ENCODE measurements around the gene NRG2. TPM values are rescaled to one million over a fixed set of nuclear protein-coding genes. Genes with fewer than 3 reads are reported as not detected.

The NRG2 gene
- total RNA-seq, 2 experiments from 2014 or later: 0.42 TPM; not detected in 1

DNA sequence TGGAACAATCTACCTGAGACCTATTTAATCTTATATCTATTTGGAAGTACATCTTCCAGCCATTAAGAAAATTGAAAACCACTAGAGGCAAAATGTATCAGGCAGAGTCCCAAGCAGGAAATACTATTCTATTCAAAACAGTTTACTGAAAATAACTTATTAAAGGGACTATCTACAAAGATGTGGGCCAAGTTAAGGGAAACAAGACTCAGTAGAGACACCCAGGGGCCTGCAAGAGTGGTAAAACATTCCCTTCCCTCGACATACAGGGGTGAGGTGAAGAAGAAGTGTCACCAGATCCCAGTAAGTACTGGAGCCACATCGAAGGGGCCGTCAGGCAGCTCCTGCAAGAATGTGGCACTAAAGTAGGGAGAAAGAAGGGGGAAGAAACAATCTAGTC is 12.1 kb upstream of the NRG2 start:
- H3K9me3 Mint-ChIP-seq (ENCODE audit: low read depth): no peaks in the 10 kb centered on the region
- peaks cover 11% of the 10 kb centered on the region for H3K27me3 Mint-ChIP-seq
- H3K4me3 Mint-ChIP-seq: no peak overlapping the region
- H3K36me3 Mint-ChIP-seq: no peaks in the 10 kb centered on the region
- H3K4me1 Mint-ChIP-seq: no peaks in the 10 kb centered on the region
- ATAC-seq: no peak
- H3K27ac Mint-ChIP-seq: no peak overlapping the region
- CTCF ChIA-PET: interaction anchor here (0.8 to 1.7 kb wide), 3 partner anchors 9 to 26 kb away, joined by 3 to 5 read pairs (median 3); no protein-coding TSS in a partner anchor
- DNase-seq: no peak

DNA sequence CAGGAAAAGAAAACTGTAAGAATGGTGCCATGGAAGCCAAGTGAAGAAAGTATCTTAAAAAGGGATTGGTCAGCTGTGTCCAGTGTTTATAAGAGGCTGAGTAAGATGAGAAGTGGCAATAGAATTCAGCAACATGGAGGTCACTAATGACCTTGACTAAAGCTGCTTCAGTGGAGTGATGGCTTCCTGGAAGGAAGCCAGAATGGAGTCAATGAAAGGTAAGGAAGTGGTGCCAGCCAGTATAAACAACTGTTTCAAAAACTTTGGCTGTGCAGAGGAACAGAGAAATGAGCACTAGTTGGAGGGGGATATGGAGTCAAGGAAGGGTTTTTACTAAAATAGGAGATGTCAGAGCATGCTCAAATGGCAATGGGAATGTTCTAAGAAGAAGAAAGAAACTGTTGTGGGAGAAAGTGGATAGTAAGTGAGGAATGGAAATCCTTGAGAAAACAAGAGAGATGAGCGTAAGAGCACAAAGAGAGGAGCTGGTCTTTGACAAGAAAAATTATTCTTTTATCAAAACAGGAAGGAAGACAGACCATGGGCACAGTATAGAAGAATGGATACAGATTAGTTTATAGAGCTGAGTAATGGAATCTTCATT is 11.1 kb upstream of the NRG2 start:
- Mint-ChIP-seq H3K9me3 (ENCODE audit: low read depth) (no peaks in the 10 kb centered on the region), H3K4me3 (no peak overlapping the region), H3K27ac (no peak overlapping the region), H3K36me3 (no peaks in the 10 kb centered on the region), H3K4me1 (no peaks in the 10 kb centered on the region), H3K27me3 (peaks cover 13% of the 10 kb centered on the region)
- CTCF ChIA-PET: interaction anchor here (0.8 to 1.6 kb wide), 2 partner anchors 19 to 27 kb away, joined by 3 read pairs; no protein-coding TSS in a partner anchor
- no peak for DNase-seq
- ATAC-seq: no peak

GRCh38 chr5:140051950-140052349 is 8.9 kb upstream of the NRG2 start:
- peaks cover 22% of the 10 kb centered on the region for H3K27me3 Mint-ChIP-seq
- ATAC-seq: no peak
- no peak overlapping the region for H3K4me3 Mint-ChIP-seq
- CTCF ChIA-PET: no interaction called here
- H3K27ac Mint-ChIP-seq: no peak overlapping the region
- DNase-seq: no peak
- no peaks in the 10 kb centered on the region for H3K36me3 Mint-ChIP-seq
- H3K9me3 Mint-ChIP-seq (ENCODE audit: low read depth): no peaks in the 10 kb centered on the region
- no peaks in the 10 kb centered on the region for H3K4me1 Mint-ChIP-seq

GRCh38 chr5:140049713-140050112 is 6.6 kb upstream of the NRG2 start:
- DNase-seq (no peak), ATAC-seq (no peak)
- no peak overlapping the region for H3K4me3 Mint-ChIP-seq
- H3K27me3 Mint-ChIP-seq: peaks cover 31% of the 10 kb centered on the region
- H3K27ac Mint-ChIP-seq: no peak overlapping the region
- no peaks in the 10 kb centered on the region for H3K4me1 Mint-ChIP-seq
- no peaks in the 10 kb centered on the region for H3K36me3 Mint-ChIP-seq
- CTCF ChIA-PET: no interaction called here
- no peaks in the 10 kb centered on the region for H3K9me3 Mint-ChIP-seq (ENCODE audit: low read depth)

- Mint-ChIP-seq H3K4me3 (no peak overlapping the region), H3K4me1 (no peaks in the 10 kb centered on the region), H3K36me3 (peaks cover 2% of the 10 kb centered on the region), H3K27ac (no peak overlapping the region), H3K9me3 (ENCODE audit: low read depth) (no peaks in the 10 kb centered on the region), H3K27me3 (peaks cover 36% of the 10 kb centered on the region)
- ATAC-seq: no peak
- CTCF ChIA-PET: interaction anchor here (1.0 kb wide), 1 partner anchor 11 kb away, joined by 3 read pairs; no protein-coding TSS in a partner anchor
- no peak for DNase-seq
These were observed 6.1 kb upstream of the NRG2 start for GRCh38 chr5:140049205-140049604.

DNA sequence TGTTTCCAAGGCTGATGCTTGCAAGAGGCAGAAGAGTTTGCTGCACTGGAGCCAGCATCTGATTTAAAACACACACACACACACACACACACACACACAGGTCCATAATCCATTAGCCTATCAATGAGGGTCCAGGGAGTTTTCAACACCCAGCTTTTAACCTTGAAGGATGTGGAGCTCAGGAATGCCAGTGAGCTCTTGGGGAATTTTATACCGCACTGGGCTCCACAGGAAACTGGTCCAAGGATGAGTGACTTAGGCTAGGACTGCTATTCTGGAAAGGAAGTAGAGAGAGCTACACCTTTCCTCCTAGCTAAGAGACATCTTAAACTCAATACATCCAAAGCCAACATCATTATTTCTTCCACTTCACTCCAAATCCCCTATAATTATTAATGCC is 942 bp upstream of the NRG2 start:
- H3K27me3 Mint-ChIP-seq: peaks cover 67% of the 10 kb centered on the region
- CTCF ChIA-PET: interaction anchor here (0.9 to 1.6 kb wide), 7 partner anchors 9 to 102 kb away, joined by 3 to 5 read pairs (median 4); no protein-coding TSS in a partner anchor
- H3K36me3 Mint-ChIP-seq: peaks cover 2% of the 10 kb centered on the region
- H3K4me3 Mint-ChIP-seq: no peak overlapping the region
- DNase-seq: no peak
- no peak for ATAC-seq
- peaks cover 20% of the 10 kb centered on the region for H3K4me1 Mint-ChIP-seq
- no peaks in the 10 kb centered on the region for H3K9me3 Mint-ChIP-seq (ENCODE audit: low read depth)
- no peak overlapping the region for H3K27ac Mint-ChIP-seq

DNA sequence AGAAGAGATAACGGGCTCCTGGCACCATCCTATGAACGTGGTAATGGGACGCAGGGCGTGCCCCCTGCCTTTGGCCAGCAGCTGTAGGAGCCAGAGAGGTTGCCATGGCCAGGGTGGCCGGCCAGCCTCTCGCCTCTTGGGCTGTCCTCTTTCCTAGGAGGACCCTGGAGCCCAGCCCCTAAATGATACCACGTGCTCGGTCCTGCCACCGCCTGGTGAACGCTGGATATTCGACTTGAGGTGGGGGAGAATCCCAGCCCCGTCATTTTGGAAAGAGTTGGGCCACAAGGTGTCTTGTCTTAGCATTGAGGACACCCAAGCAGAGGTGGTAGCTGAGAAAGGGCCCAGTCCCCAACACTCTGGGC is 391 bp upstream of the NRG2 start:
- Mint-ChIP-seq H3K36me3 (peaks cover 2% of the 10 kb centered on the region), H3K4me1 (peaks cover 21% of the 10 kb centered on the region), H3K27me3 (peaks cover 63% of the 10 kb centered on the region), H3K9me3 (ENCODE audit: low read depth) (no peaks in the 10 kb centered on the region), H3K27ac (no peak overlapping the region), H3K4me3 (peak overlapping the region; percentile 67)
- CTCF ChIA-PET: interaction anchor here (0.8 to 1.6 kb wide), 10 partner anchors 9 to 277 kb away, joined by 3 to 5 read pairs (median 4); no protein-coding TSS in a partner anchor
- ATAC-seq (no peak), DNase-seq (no peak)

- no peaks in the 10 kb centered on the region for H3K9me3 Mint-ChIP-seq (ENCODE audit: low read depth)
- CTCF ChIA-PET: interaction anchor here (1.4 to 1.6 kb wide), 2 partner anchors 68 to 102 kb away, joined by 4 read pairs; no protein-coding TSS in a partner anchor
- H3K27me3 Mint-ChIP-seq: peaks cover 68% of the 10 kb centered on the region
- peaks cover 2% of the 10 kb centered on the region for H3K36me3 Mint-ChIP-seq
- H3K4me1 Mint-ChIP-seq: peaks cover 24% of the 10 kb centered on the region
- DNase-seq (no peak), ATAC-seq (no peak)
- H3K27ac Mint-ChIP-seq: no peak overlapping the region
- H3K4me3 Mint-ChIP-seq: no peak overlapping the region
These were observed 781 bp downstream of the NRG2 start for GRCh38 chr5:140042393-140042642.

DNA sequence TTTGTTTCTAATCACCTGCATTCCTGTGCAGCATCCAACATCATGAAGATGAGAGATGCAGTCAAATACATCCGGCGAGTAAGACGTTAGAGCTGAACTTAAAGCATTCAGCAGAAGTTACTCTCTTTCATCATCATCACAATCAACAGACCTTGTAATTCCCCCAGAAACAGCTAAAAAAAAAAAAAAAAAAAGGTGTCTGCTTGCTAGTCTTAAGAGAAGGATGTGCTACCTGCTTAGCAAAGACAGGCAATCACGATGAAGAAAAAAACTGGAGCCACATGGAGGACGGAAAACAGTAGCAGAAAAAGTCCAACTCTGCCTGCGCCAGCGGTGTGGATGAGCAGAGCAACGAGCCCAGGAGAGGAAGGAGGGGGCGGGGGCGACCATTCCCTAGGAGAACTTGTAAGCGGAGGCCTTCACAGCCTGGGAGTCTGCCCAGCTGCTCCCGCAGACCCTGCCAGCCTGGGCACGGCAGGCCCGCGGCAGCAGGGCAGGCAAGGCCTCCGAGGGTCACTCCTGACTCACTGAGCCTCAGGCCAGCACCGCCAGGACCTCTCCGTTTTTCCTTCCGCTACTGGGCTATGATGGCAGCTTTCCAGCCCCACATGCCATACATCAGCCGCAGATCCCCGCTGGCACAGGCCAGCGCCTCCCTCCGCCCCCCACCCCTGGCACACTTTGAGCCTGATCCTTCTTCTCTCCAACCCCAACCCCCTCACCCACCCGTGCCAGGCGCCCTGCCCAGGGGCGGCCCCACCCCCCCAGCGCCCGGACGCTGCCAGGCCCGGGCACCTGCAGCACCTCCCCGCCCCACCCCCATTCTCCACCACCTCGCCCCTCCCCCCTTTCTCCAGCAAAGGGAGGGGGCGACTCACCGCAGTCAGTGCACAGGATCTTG is 1.4 kb downstream of the NRG2 start:
- DNase-seq (no peak), ATAC-seq (no peak)
- CTCF ChIA-PET: interaction anchor here (1.1 to 1.6 kb wide), 3 partner anchors 73 to 104 kb away, joined by 3 to 7 read pairs (median 4); no protein-coding TSS in a partner anchor
- Mint-ChIP-seq H3K27me3 (peaks cover 71% of the 10 kb centered on the region), H3K36me3 (peaks cover 2% of the 10 kb centered on the region), H3K27ac (no peak overlapping the region), H3K4me3 (peak overlapping the region; percentile 39), H3K4me1 (peaks cover 24% of the 10 kb centered on the region), H3K9me3 (ENCODE audit: low read depth) (no peaks in the 10 kb centered on the region)

DNA sequence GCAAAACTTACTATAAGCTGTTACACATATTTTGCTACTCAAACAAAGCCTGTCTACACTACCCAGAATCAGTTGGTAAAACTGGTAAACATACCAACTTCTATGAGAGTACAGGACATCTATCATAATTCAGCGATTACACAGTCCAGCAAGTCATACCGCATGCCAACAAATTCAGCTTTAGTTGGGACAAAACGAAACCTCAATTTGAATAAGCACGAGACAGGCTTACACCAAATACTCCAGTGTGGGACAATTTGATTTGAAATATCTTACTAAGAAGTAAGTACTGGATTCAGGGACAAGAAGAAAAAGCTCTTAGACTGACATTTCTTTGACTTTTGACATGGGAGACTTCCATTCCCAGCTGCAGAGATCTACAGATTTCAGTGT is 2.0 kb downstream of the NRG2 start:
- peaks cover 24% of the 10 kb centered on the region for H3K4me1 Mint-ChIP-seq
- no peak for DNase-seq
- no peak overlapping the region for H3K27ac Mint-ChIP-seq
- no peaks in the 10 kb centered on the region for H3K9me3 Mint-ChIP-seq (ENCODE audit: low read depth)
- H3K27me3 Mint-ChIP-seq: peaks cover 76% of the 10 kb centered on the region
- H3K36me3 Mint-ChIP-seq: peaks cover 2% of the 10 kb centered on the region
- CTCF ChIA-PET: interaction anchor here (1.1 to 1.6 kb wide), 4 partner anchors 12 to 104 kb away, joined by 3 to 7 read pairs (median 4); no protein-coding TSS in a partner anchor
- no peak overlapping the region for H3K4me3 Mint-ChIP-seq
- ATAC-seq: no peak

- H3K27ac Mint-ChIP-seq: no peak overlapping the region
- peaks cover 78% of the 10 kb centered on the region for H3K27me3 Mint-ChIP-seq
- H3K4me1 Mint-ChIP-seq: peaks cover 24% of the 10 kb centered on the region
- ATAC-seq: no peak
- H3K9me3 Mint-ChIP-seq (ENCODE audit: low read depth): no peaks in the 10 kb centered on the region
- no peak for DNase-seq
- no peak overlapping the region for H3K4me3 Mint-ChIP-seq
- CTCF ChIA-PET: interaction anchor here (1.5 to 1.6 kb wide), 2 partner anchors 12 to 72 kb away, joined by 4 to 7 read pairs; no protein-coding TSS in a partner anchor
- H3K36me3 Mint-ChIP-seq: peaks cover 2% of the 10 kb centered on the region
These were observed 2.7 kb downstream of the NRG2 start for GRCh38 chr5:140040358-140040757.

DNA sequence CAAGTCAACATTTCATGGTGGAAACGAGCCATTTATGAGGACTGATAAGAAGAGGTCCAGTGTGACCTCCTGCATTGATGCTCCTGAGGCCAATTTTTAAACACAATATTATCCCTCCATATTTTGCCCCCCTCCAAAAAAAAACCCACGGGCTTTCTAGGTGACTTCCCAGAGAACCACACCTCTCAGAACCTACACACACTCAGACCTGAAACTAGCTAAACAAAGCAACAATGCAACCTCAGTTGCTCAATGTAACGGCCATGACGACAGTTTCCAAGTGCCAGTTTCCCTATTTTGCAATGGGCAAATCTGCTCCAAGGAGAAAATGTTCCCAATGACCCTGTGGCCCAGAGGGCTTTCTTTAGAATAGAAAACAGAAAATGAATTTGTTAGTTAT is 3.5 kb downstream of the NRG2 start:
- Mint-ChIP-seq H3K4me1 (peaks cover 24% of the 10 kb centered on the region), H3K36me3 (peaks cover 2% of the 10 kb centered on the region), H3K27me3 (peaks cover 77% of the 10 kb centered on the region), H3K27ac (no peak overlapping the region), H3K9me3 (ENCODE audit: low read depth) (no peaks in the 10 kb centered on the region), H3K4me3 (no peak overlapping the region)
- ATAC-seq (no peak), DNase-seq (no peak)
- CTCF ChIA-PET: interaction anchor here (1.5 kb wide), 1 partner anchor 11 kb away, joined by 4 read pairs; no protein-coding TSS in a partner anchor

DNA sequence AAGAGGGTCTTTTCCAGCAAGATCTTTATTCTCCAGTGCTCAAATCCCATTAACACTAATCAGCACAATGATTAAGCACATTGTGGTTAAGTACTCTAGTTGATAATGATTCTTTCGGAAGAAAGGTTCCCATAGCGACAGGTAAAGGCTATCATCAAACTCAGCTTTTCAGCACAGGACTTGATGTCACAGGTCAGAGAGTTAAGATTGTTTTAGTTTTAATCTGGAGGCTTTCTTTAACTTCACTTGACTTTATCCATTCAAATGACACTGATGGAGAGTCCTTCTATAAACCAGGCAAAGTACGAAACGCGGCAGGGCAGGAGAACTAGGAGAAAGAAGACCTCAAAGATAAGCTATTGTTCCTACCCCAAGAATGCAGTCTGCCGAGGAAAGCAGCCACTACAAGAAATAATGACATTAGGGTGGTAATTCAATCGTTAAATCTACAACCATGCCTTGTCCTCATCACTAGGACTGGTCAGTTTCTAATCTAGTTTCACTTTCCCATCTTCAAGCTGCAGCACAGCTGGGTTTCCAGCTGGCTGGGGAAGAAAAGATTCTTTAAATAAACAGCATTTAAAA is 4.6 kb downstream of the NRG2 start:
- no peak overlapping the region for H3K27ac Mint-ChIP-seq
- CTCF ChIA-PET: interaction anchor here (0.9 to 1.2 kb wide), 3 partner anchors 10 to 218 kb away, joined by 3 read pairs; no protein-coding TSS in a partner anchor
- H3K9me3 Mint-ChIP-seq (ENCODE audit: low read depth): no peaks in the 10 kb centered on the region
- H3K4me1 Mint-ChIP-seq: peaks cover 21% of the 10 kb centered on the region
- H3K4me3 Mint-ChIP-seq: peak overlapping the region; percentile 25
- DNase-seq (no peak), ATAC-seq (no peak)
- H3K36me3 Mint-ChIP-seq: no peaks in the 10 kb centered on the region
- H3K27me3 Mint-ChIP-seq: peaks cover 70% of the 10 kb centered on the region

Data from activated CD8-positive, alpha-beta memory T cell treated with anti-CD3 and anti-CD28 coated beads, Interleukin-2, amount 10 ng/mL, durations not matched to agents 7 days and 5 days (primary cell).